IMR-90 (cell line): ENCODE data around the gene HIGD2A. TPM values are rescaled to one million over a fixed set of nuclear protein-coding genes. Genes with fewer than 3 reads are reported as not detected.
A peak's percentile ranks its signal among the peaks of the same experiment; 100 is the strongest.

Source experiments
- ATAC-seq: fragments of 200-7000 bp; cut with Tn5 transposase; 2 replicates; pipeline ENCODE4 v1.9.1; 2020; ENCODE audit warnings: low read depth, mild to moderate bottlenecking, moderate library complexity
- BruUV-seq: library from RNA; stranded (reverse); fragments of 400-500 nt; replicated peaks from 2 replicates; lab custom pipeline; 2021; lab: Mats Ljungman, UMichigan
- CTCF ChIA-PET: fragments of 300-600 bp; formaldehyde crosslinking; extraction: SDS; loops from one replicate; lab custom pipeline; 2021; ENCODE audit warnings: antibody characterized with exemption; lab: Yijun Ruan, JAX
- POLR2A ChIA-PET: fragments of 300-600 bp; sonication (Branson Sonifier 250); formaldehyde crosslinking; loops from one replicate; lab custom pipeline; 2022; ENCODE audit warnings: antibody characterized with exemption; ENCODE audit not compliant: unreplicated experiment; lab: Charles Lee
- DNase-seq: peaks from one replicate; pipeline ENCODE4 v3.0.0; 2013
- H2AFZ ChIP-seq: replicated peaks from 2 replicates; pipeline ENCODE3; 2013; ENCODE audit warnings: low read length, mild to moderate bottlenecking; ENCODE audit not compliant: poor library complexity
- H2AK5ac ChIP-seq: 2 replicates; pipeline ENCODE4 v1.6.1; 2013; ENCODE audit warnings: low read depth, low read length, inconsistent platforms
- H2AK9ac ChIP-seq: replicated peaks from 2 replicates; pipeline ENCODE3; 2013; ENCODE audit warnings: mild to moderate bottlenecking, low read depth, low read length, moderate library complexity; ENCODE audit not compliant: poor library complexity
- H2BK120ac ChIP-seq: 2 replicates; pipeline ENCODE4 v1.6.1; 2013; ENCODE audit warnings: low read depth, low read length, inconsistent platforms
- H2BK15ac ChIP-seq: 3 replicates; pipeline ENCODE4 v1.6.1; 2013; ENCODE audit warnings: low read depth, low read length, inconsistent platforms
- H2BK20ac ChIP-seq: 2 replicates; pipeline ENCODE4 v1.6.1; 2013; ENCODE audit warnings: low read depth, mild to moderate bottlenecking, inconsistent platforms, low read length, moderate library complexity
- H2BK5ac ChIP-seq: 2 replicates; pipeline ENCODE4 v1.6.1; 2013; ENCODE audit warnings: mild to moderate bottlenecking, low read depth, low read length, inconsistent platforms; ENCODE audit not compliant: poor library complexity, severe bottlenecking
- H3K14ac ChIP-seq: replicated peaks from 2 replicates; pipeline ENCODE4 v1.6.1; 2013; ENCODE audit warnings: low read depth, low read length, inconsistent platforms
- H3K18ac ChIP-seq: 2 replicates; pipeline ENCODE4 v1.6.1; 2013; ENCODE audit warnings: low read depth, low read length, control low read depth
- H3K23ac ChIP-seq: 2 replicates; pipeline ENCODE4 v1.6.1; 2013; ENCODE audit warnings: low read depth, low read length, inconsistent platforms
- H3K27ac ChIP-seq: 2 replicates; pipeline ENCODE4 v1.5.1; 2013; ENCODE audit warnings: mild to moderate bottlenecking, control low read depth, low read length; ENCODE audit not compliant: insufficient read depth
- H3K27me3 ChIP-seq: 2 replicates; pipeline ENCODE4 v1.6.1; 2013; ENCODE audit warnings: low read length; ENCODE audit not compliant: control insufficient read depth, insufficient read depth
- H3K36me3 ChIP-seq: 2 replicates; pipeline ENCODE4 v1.6.1; 2013; ENCODE audit warnings: low read length, mixed read lengths; ENCODE audit not compliant: control insufficient read depth, insufficient read depth
- H3K4ac ChIP-seq: 2 replicates; pipeline ENCODE4 v1.6.1; 2013; ENCODE audit warnings: low read depth, low read length, inconsistent platforms
- H3K4me1 ChIP-seq: 2 replicates; pipeline ENCODE4 v1.6.1; 2013; ENCODE audit warnings: low read length, mixed read lengths; ENCODE audit not compliant: control insufficient read depth, insufficient read depth
- H3K4me2 ChIP-seq: 2 replicates; pipeline ENCODE4 v1.6.1; 2013; ENCODE audit warnings: low read depth, mild to moderate bottlenecking, control low read depth, low read length, moderate library complexity
- H3K4me3 ChIP-seq: 2 replicates; pipeline ENCODE4 v1.5.1; 2013; ENCODE audit warnings: low read depth, mild to moderate bottlenecking, control low read depth, low read length, moderate library complexity; ENCODE audit not compliant: insufficient read depth
- H3K56ac ChIP-seq: 2 replicates; pipeline ENCODE4 v1.6.1; 2013; ENCODE audit warnings: low read length, inconsistent platforms; ENCODE audit not compliant: insufficient read depth; ENCODE audit errors: extremely low read depth
- H3K79me1 ChIP-seq, 2 experiments: 2 replicates each; pipeline ENCODE4 v1.6.1; 2013; ENCODE audit warnings: low read length in 2 of 2, inconsistent platforms in 1 of 2, low read depth in 1 of 2
- H3K9ac ChIP-seq: 2 replicates; pipeline ENCODE4 v1.6.1; 2013; ENCODE audit warnings: low read depth, low read length, control low read depth
- H3K9me1 ChIP-seq: 2 replicates; pipeline ENCODE4 v1.6.1; 2013; ENCODE audit warnings: low read length, inconsistent platforms; ENCODE audit not compliant: insufficient read depth
- H3K9me3 ChIP-seq: 2 replicates; pipeline ENCODE4 v1.6.1; 2013; ENCODE audit warnings: low read length; ENCODE audit not compliant: control insufficient read depth, insufficient read depth
- H4K20me1 ChIP-seq: 2 replicates; pipeline ENCODE4 v1.6.1; 2013; ENCODE audit warnings: low read length, inconsistent platforms; ENCODE audit not compliant: insufficient read depth
- H4K5ac ChIP-seq: 2 replicates; pipeline ENCODE4 v1.6.1; 2013; ENCODE audit warnings: mild to moderate bottlenecking, low read depth, low read length, control low read depth
- H4K8ac ChIP-seq, 2 experiments: 2 replicates each; pipeline ENCODE4 v1.6.1; 2013; ENCODE audit warnings: low read depth in 2 of 2, low read length in 2 of 2, control low read depth in 1 of 2, inconsistent platforms in 1 of 2
- H4K91ac ChIP-seq: 2 replicates; pipeline ENCODE4 v1.6.1; 2013; ENCODE audit warnings: low read depth, low read length, inconsistent platforms; ENCODE audit not compliant: insufficient read depth
- CEBPB ChIP-seq: IDR thresholded peaks from 2 replicates; pipeline ENCODE4 v1.6.1; 2012; ENCODE audit warnings: low read depth, low read length, improper control_type of control experiment
- FOS ChIP-seq: fragments of 150-350 bp; IDR thresholded peaks from 2 replicates; pipeline ENCODE4 v1.6.1; 2016; ENCODE audit warnings: low read depth, low read length
- MAFK ChIP-seq: IDR thresholded peaks from 2 replicates; pipeline ENCODE4 v1.6.1; 2012; ENCODE audit warnings: low read depth, low read length, improper control_type of control experiment
- MXI1 ChIP-seq: IDR thresholded peaks from 2 replicates; pipeline ENCODE4 v1.6.1; 2012; ENCODE audit warnings: low read depth, mild to moderate bottlenecking, low read length, moderate library complexity, borderline replicate concordance
- NFE2L2 ChIP-seq: fragments of 150-350 bp; IDR thresholded peaks from 2 replicates; pipeline ENCODE4 v1.6.1; 2016; ENCODE audit warnings: low read depth, mild to moderate bottlenecking, low read length
- POLR2A ChIP-seq: IDR thresholded peaks from 2 replicates; pipeline ENCODE4 v1.6.1; 2012; ENCODE audit warnings: mild to moderate bottlenecking, low read depth, low read length
- RAD21 ChIP-seq: IDR thresholded peaks from 2 replicates; pipeline ENCODE4 v1.6.1; 2012; ENCODE audit warnings: low read length, improper control_type of control experiment
- RCOR1 ChIP-seq: IDR thresholded peaks from 2 replicates; pipeline ENCODE4 v1.6.1; 2012; ENCODE audit warnings: mild to moderate bottlenecking, low read length, improper control_type of control experiment; ENCODE audit not compliant: insufficient replicate concordance
- SMC3 ChIP-seq: fragments of 150-350 bp; IDR thresholded peaks from 2 replicates; pipeline ENCODE4 v1.6.1; 2016; ENCODE audit warnings: low read depth, mild to moderate bottlenecking, antibody characterized with exemption, low read length, moderate library complexity
- WGBS, 2 experiments: methylation state at CpG; one replicate each; pipeline versions ENCODE4 v1.1.5 to v1.1.7; 2013; ENCODE audit warnings: missing lambda C conversion rate in 2 of 2; ENCODE audit not compliant: insufficient read length in 1 of 2; ENCODE audit errors: extremely low coverage in 2 of 2; 5-methylcytosine and 5-hydroxymethylcytosine counted together
- dilution Hi-C: fragments of 300-500 bp; cut with HindIII; formaldehyde crosslinking; loops from one replicate; pipeline ENCODE4 v1.14.3; 2018; ENCODE audit warnings: low sequenced_read_pairs; ENCODE audit not compliant: unreplicated experiment
- in situ Hi-C: fragments of 300-500 bp; cut with MboI; formaldehyde crosslinking; loops from 3 replicates; pipeline ENCODE4 v1.14.3; 2019; ENCODE audit warnings: low sequenced_read_pairs, inconsistent platforms, mixed read lengths
- intact Hi-C: fragments of 100-400 bp; cut with micrococcal nuclease; formaldehyde crosslinking; loops from 2 replicates; pipeline ENCODE4 v1.10.0; 2022
- polyA plus RNA-seq, 3 experiments: library from polyadenylated mRNA; depleted of rRNA; stranded (reverse); fragments of >200 nt; gene quantifications; 2 replicates each; pipeline ENCODE4 v1.2.3, GENCODE V29; 2012; ENCODE audit warnings: low replicate concordance in 1 of 3
- total RNA-seq: library from RNA; depleted of rRNA; stranded (reverse); fragments of >200 nt; gene quantifications from 2 replicates; pipeline ENCODE4 v1.2.3, GENCODE V29; 2012

The HIGD2A gene
- total and polyA plus RNA-seq, 2 of the 4 experiments (the other 2 are of a cell fraction), result 35.0 to 131 TPM

GRCh38 chr5:176381423-176381822 is 7.1 kb upstream of the HIGD2A start:
- dilution Hi-C loops, result no loop called here
- no peak overlapping the region for H3K27ac ChIP-seq
- no peak overlapping the region for H2AFZ ChIP-seq
- intact Hi-C loops, result no loop called here
- no peak overlapping the region for H3K4me3 ChIP-seq
- no peak overlapping the region for H4K8ac ChIP-seq
- H2BK20ac ChIP-seq, result no peak overlapping the region
- ATAC-seq, result peak; percentile 56
- H2BK5ac ChIP-seq, result no peak overlapping the region
- BruUV-seq, result no TSS peak
- no peaks in the 10 kb centered on the region; the same call in 1 of the 2 replicates for H4K20me1 ChIP-seq
- H2BK120ac ChIP-seq, result no peak overlapping the region
- H3K9me3 ChIP-seq, result no peaks in the 10 kb centered on the region
- no peak overlapping the region for H3K18ac ChIP-seq
- H3K79me1 ChIP-seq, result peaks cover 5 to 13% of the 10 kb centered on the region in 2 experiments; a peak in 3 of 4 replicates
- in situ Hi-C loops, result no loop called here
- H2AK9ac ChIP-seq, result no peak overlapping the region
- peaks cover 35% of the 10 kb centered on the region for H3K36me3 ChIP-seq
- H3K56ac ChIP-seq, result no peak overlapping the region
- ChIA-PET POLR2A (no interaction called here), CTCF (no interaction called here)
- H4K91ac ChIP-seq, result no peak overlapping the region
- no peak overlapping the region for H4K5ac ChIP-seq
- H3K27me3 ChIP-seq, result no peaks in the 10 kb centered on the region
- H3K4me1 ChIP-seq, result no peaks in the 10 kb centered on the region
- no peak overlapping the region for H3K4me2 ChIP-seq
- no peak overlapping the region for H3K14ac ChIP-seq
- WGBS, 2 experiments, result 76% methylated on average over 3 of the region's 3 CpGs; no CpG with 5 or more reads in 1 of the 2 experiments
- H3K9me1 ChIP-seq, result no peaks in the 10 kb centered on the region; the same call in 1 of the 2 replicates
- no peak overlapping the region for H3K4ac ChIP-seq
- H3K9ac ChIP-seq, result no peak overlapping the region
- DNase-seq, result peak; percentile 15
- no peak overlapping the region for H2BK15ac ChIP-seq
- no peak overlapping the region for H3K23ac ChIP-seq
- no peak overlapping the region for H2AK5ac ChIP-seq
- TF ChIP-seq CEBPB (no peak), POLR2A (no peak), NFE2L2 (no peak), RCOR1 (no peak), SMC3 (no peak), FOS (no peak), MXI1 (no peak), RAD21 (no peak), MAFK (no peak)
